ENCODE data around the gene ANO3.

Gene ANO3

GRCh38 chr11:26329206-26329605 is 2.7 kb upstream of the ANO3 start:
- Mint-ChIP-seq H3K4me3 (no peak overlapping the region), H3K9me3 (peaks cover 0 to 7% of the 10 kb centered on the region in 2 donors), H3K36me3 (ENCODE audit: insufficient read depth) (no peaks in the 10 kb centered on the region), H3K27ac (no peak overlapping the region), H3K27me3 (no peaks in the 10 kb centered on the region), H3K4me1 (ENCODE audit: low read depth in 2 of 2) (no peaks in the 10 kb centered on the region)
- DNase-seq (no peak), ATAC-seq (replicated peaks) (no peak)

DNA sequence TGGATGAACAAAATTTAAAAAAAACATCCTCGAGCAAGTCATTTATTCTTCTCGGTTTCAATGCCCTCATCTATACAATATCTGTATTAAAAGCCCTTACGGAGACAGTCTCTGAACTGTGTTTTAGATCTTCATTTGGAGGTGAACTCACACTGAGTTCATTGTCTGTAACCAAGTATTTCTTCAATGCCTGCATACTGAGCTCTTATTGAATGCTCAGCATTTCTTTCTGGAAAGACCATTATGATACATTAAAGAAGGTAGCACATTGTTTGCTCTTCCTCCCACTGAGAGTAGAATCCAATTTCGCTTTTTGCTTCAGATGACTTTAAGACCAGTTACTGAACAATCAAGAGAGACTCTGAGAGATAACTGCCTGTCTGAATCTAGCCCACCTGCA is 1.7 kb upstream of the ANO3 start:
- H3K9me3 Mint-ChIP-seq = peaks cover 0 to 7% of the 10 kb centered on the region in 2 donors
- DNase-seq (no peak), ATAC-seq (replicated peaks) (no peak)
- no peaks in the 10 kb centered on the region for H3K36me3 Mint-ChIP-seq (ENCODE audit: insufficient read depth)
- H3K27me3 Mint-ChIP-seq = no peaks in the 10 kb centered on the region
- no peak overlapping the region for H3K4me3 Mint-ChIP-seq
- H3K27ac Mint-ChIP-seq = no peak overlapping the region
- H3K4me1 Mint-ChIP-seq (ENCODE audit: low read depth in 2 of 2) = no peaks in the 10 kb centered on the region

DNA sequence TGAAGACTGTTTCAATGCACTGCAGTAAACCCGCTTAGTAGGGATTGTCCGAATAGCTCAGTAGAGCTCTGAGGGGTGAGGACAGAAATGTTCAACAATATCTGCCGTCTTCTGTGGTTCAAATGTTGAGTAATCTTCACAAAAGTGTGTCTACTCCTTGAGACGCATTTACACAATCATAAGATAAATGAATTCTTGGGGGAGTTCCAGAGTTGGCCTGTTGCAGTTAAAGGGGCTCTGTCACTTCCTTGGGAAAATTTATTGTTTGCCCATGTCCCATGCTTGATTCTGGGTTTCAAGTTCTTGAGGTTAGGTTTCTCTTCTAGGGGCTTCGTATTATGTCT is 614 bp downstream of the ANO3 start:
- no peak overlapping the region for H3K4me3 Mint-ChIP-seq
- ATAC-seq (replicated peaks) (no peak), DNase-seq (no peak)
- no peaks in the 10 kb centered on the region for H3K4me1 Mint-ChIP-seq (ENCODE audit: low read depth in 2 of 2)
- no peaks in the 10 kb centered on the region for H3K27me3 Mint-ChIP-seq
- peaks cover 0 to 7% of the 10 kb centered on the region in 2 donors for H3K9me3 Mint-ChIP-seq
- no peak overlapping the region for H3K27ac Mint-ChIP-seq
- H3K36me3 Mint-ChIP-seq (ENCODE audit: insufficient read depth) = no peaks in the 10 kb centered on the region

- H3K36me3 Mint-ChIP-seq (ENCODE audit: insufficient read depth) = no peaks in the 10 kb centered on the region
- ATAC-seq (replicated peaks) (no peak), DNase-seq (no peak)
- no peak overlapping the region for H3K4me3 Mint-ChIP-seq
- H3K27ac Mint-ChIP-seq = no peak overlapping the region
- no peaks in the 10 kb centered on the region for H3K27me3 Mint-ChIP-seq
- no peaks in the 10 kb centered on the region for H3K4me1 Mint-ChIP-seq (ENCODE audit: low read depth in 2 of 2)
- peaks cover 0 to 4% of the 10 kb centered on the region in 2 donors for H3K9me3 Mint-ChIP-seq
These were observed 2.0 kb downstream of the ANO3 start for GRCh38 chr11:26333906-26334305.

- Mint-ChIP-seq H3K4me3 (no peak overlapping the region), H3K27ac (no peak overlapping the region), H3K36me3 (ENCODE audit: insufficient read depth) (no peaks in the 10 kb centered on the region), H3K9me3 (no peaks in the 10 kb centered on the region), H3K4me1 (ENCODE audit: low read depth in 2 of 2) (no peaks in the 10 kb centered on the region), H3K27me3 (no peaks in the 10 kb centered on the region)
- no peak for DNase-seq
- ATAC-seq (replicated peaks) = no peak
These were observed 4.0 kb downstream of the ANO3 start for GRCh38 chr11:26335903-26336302.

DNA sequence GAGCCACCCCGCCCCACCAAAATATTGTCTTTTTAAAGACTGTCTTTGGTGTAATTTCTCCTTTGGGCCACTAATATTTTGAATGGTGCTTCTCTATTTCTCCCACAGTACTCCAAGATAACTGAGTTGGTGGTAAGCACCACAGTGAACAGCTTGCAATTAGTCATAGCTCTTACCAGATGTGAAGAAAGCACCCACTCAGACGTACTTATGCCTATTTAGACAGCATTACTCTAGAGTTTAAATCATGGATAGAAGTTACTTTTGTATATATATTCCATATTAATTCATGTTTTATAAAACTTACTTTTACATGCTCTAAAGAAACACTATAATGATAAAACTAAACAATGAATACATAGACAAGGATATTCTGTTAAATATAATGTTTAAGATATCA is 12.7 kb downstream of the ANO3 start:
- DNase-seq (no peak), ATAC-seq (replicated peaks) (no peak)
- H3K4me1 Mint-ChIP-seq (ENCODE audit: low read depth in 2 of 2) = no peaks in the 10 kb centered on the region

DNA sequence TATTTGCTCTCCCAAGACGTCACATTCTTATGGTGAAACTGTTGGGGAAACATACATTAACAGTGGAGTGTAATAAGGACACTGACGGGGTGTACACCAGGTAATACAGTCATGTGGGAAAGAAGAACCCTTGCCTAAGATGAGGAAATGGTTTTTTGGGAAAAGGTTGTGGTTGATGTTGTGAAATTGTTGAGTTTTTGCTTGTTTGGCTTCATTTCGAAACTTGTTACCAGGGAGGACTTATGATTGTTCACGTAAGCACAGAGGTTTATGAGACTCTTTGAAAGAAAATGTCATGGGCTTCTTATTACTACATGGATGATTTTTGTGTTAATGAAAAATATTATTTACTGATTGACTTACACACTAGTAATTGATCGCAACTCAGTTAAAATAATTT is 16.8 kb downstream of the ANO3 start:
- H3K4me3 Mint-ChIP-seq = no peak overlapping the region
- no peak for ATAC-seq (replicated peaks)
- peaks cover 0 to 5% of the 10 kb centered on the region in 2 donors for H3K9me3 Mint-ChIP-seq
- H3K4me1 Mint-ChIP-seq (ENCODE audit: low read depth in 2 of 2) = no peaks in the 10 kb centered on the region
- no peak overlapping the region for H3K27ac Mint-ChIP-seq
- no peaks in the 10 kb centered on the region for H3K27me3 Mint-ChIP-seq
- no peak for DNase-seq
- peaks cover 2% of the 10 kb centered on the region for H3K36me3 Mint-ChIP-seq (ENCODE audit: insufficient read depth)

More for the DNA sequence above, 12.7 kb downstream of the ANO3 start:
- peaks cover 2% of the 10 kb centered on the region for H3K36me3 Mint-ChIP-seq (ENCODE audit: insufficient read depth)
- no peak overlapping the region for H3K4me3 Mint-ChIP-seq
- peaks cover 0 to 4% of the 10 kb centered on the region in 2 donors for H3K9me3 Mint-ChIP-seq
- H3K27me3 Mint-ChIP-seq = no peaks in the 10 kb centered on the region
- H3K27ac Mint-ChIP-seq = no peak overlapping the region

- ATAC-seq (replicated peaks) = no peak
- no peak overlapping the region for H3K4me3 Mint-ChIP-seq
- DNase-seq = no peak
- H3K4me1 Mint-ChIP-seq (ENCODE audit: low read depth in 2 of 2) = no peaks in the 10 kb centered on the region
- H3K36me3 Mint-ChIP-seq (ENCODE audit: insufficient read depth) = peaks cover 2% of the 10 kb centered on the region
- H3K27me3 Mint-ChIP-seq = no peaks in the 10 kb centered on the region
- peaks cover 0 to 5% of the 10 kb centered on the region in 2 donors for H3K9me3 Mint-ChIP-seq
- no peak overlapping the region for H3K27ac Mint-ChIP-seq
These were observed 18.1 kb downstream of the ANO3 start for GRCh38 chr11:26350002-26350401.

DNA sequence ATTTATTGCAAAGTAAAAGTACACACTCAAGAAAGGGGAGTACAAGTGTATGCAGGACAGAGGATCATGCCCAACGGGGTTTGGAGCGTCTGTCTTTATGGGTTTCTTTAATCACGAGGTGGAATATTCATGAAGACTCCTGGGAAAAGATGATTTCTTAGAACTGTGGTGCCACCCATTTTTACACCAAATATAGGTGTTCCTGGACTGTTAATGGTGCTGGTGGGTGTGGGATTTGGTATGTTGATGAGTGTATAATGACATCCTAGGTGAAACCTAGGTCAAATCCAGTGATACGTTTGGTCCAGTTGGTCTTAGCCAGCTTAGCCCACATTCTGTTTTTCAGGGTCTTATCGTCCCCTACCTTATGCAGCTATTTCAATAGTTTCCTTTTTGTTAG is 21.1 kb downstream of the ANO3 start:
- no peaks in the 10 kb centered on the region for H3K27me3 Mint-ChIP-seq
- no peak overlapping the region for H3K4me3 Mint-ChIP-seq
- no peaks in the 10 kb centered on the region for H3K4me1 Mint-ChIP-seq (ENCODE audit: low read depth in 2 of 2)
- no peak for DNase-seq
- no peak for ATAC-seq (replicated peaks)
- H3K9me3 Mint-ChIP-seq = peaks cover 0 to 4% of the 10 kb centered on the region in 2 donors
- H3K36me3 Mint-ChIP-seq (ENCODE audit: insufficient read depth) = peaks cover 2% of the 10 kb centered on the region
- H3K27ac Mint-ChIP-seq = no peak overlapping the region

DNA sequence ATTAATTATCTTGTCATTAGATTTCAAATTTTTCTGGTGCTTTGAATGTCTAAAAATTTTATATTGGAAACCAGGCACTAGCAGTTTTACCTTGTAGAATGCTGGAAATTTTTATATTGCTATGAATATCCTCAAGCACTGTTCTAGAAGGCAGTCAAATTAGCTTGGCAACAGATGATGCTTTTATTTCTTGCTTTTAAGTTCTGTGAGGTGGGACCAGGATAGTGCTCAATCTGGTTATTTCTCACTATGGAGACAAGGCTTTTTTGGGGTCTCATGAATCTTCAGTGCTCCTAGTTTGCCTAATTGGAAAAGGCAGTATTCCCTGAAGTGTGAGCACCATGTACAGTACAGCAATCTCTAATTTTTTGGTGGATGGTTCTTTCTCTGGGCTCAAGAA is 27.1 kb downstream of the ANO3 start:
- H3K4me3 Mint-ChIP-seq = no peak overlapping the region
- ATAC-seq (replicated peaks) = no peak
- no peaks in the 10 kb centered on the region for H3K36me3 Mint-ChIP-seq (ENCODE audit: insufficient read depth)
- no peak for DNase-seq
- H3K9me3 Mint-ChIP-seq = peaks cover 2 to 5% of the 10 kb centered on the region in 2 donors
- H3K27ac Mint-ChIP-seq = no peak overlapping the region
- no peaks in the 10 kb centered on the region for H3K4me1 Mint-ChIP-seq (ENCODE audit: low read depth in 2 of 2)
- H3K27me3 Mint-ChIP-seq = no peaks in the 10 kb centered on the region

GRCh38 chr11:26365284-26365683 is 33.4 kb downstream of the ANO3 start:
- no peak for ATAC-seq (replicated peaks)
- H3K27ac Mint-ChIP-seq = no peak overlapping the region
- no peak overlapping the region for H3K4me3 Mint-ChIP-seq
- no peak for DNase-seq
- no peaks in the 10 kb centered on the region for H3K36me3 Mint-ChIP-seq (ENCODE audit: insufficient read depth)
- peaks cover 5 to 8% of the 10 kb centered on the region in 2 donors for H3K9me3 Mint-ChIP-seq
- no peaks in the 10 kb centered on the region for H3K27me3 Mint-ChIP-seq
- no peaks in the 10 kb centered on the region for H3K4me1 Mint-ChIP-seq (ENCODE audit: low read depth in 2 of 2)

- no peak overlapping the region for H3K4me3 Mint-ChIP-seq
- DNase-seq (no peak), ATAC-seq (replicated peaks) (no peak)
- no peak overlapping the region for H3K27ac Mint-ChIP-seq
- H3K36me3 Mint-ChIP-seq (ENCODE audit: insufficient read depth) = no peaks in the 10 kb centered on the region
- H3K9me3 Mint-ChIP-seq = peaks cover 6 to 7% of the 10 kb centered on the region in 2 donors
- H3K27me3 Mint-ChIP-seq = no peaks in the 10 kb centered on the region
- no peaks in the 10 kb centered on the region for H3K4me1 Mint-ChIP-seq (ENCODE audit: low read depth in 2 of 2)
These were observed 45.7 kb downstream of the ANO3 start for GRCh38 chr11:26377619-26378018.

DNA sequence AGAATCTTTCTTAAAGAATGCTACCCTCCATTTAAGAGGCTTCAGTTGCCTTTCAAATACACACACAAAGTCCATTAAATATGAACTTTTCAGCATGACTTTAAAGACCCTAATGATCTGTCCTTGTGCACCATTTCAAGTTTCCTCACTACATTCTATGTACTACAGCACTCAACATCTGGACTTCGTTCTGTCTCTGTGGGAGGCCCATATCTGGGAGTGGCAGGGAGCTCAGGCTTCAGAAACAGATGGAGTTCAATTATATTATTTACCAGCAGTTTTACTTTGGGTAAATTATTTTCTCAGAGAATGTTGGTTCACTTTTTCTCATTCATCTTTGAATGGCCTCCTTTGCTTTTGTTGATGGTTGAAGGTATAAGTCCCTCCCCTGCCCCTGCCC is 67.4 kb downstream of the ANO3 start:
- no peaks in the 10 kb centered on the region for H3K4me1 Mint-ChIP-seq (ENCODE audit: low read depth in 2 of 2)
- peaks cover 8 to 11% of the 10 kb centered on the region in 2 donors for H3K9me3 Mint-ChIP-seq
- no peaks in the 10 kb centered on the region for H3K27me3 Mint-ChIP-seq
- DNase-seq = no peak
- H3K36me3 Mint-ChIP-seq (ENCODE audit: insufficient read depth) = no peaks in the 10 kb centered on the region
- no peak overlapping the region for H3K4me3 Mint-ChIP-seq
- no peak overlapping the region for H3K27ac Mint-ChIP-seq
- no peak for ATAC-seq (replicated peaks)

DNA sequence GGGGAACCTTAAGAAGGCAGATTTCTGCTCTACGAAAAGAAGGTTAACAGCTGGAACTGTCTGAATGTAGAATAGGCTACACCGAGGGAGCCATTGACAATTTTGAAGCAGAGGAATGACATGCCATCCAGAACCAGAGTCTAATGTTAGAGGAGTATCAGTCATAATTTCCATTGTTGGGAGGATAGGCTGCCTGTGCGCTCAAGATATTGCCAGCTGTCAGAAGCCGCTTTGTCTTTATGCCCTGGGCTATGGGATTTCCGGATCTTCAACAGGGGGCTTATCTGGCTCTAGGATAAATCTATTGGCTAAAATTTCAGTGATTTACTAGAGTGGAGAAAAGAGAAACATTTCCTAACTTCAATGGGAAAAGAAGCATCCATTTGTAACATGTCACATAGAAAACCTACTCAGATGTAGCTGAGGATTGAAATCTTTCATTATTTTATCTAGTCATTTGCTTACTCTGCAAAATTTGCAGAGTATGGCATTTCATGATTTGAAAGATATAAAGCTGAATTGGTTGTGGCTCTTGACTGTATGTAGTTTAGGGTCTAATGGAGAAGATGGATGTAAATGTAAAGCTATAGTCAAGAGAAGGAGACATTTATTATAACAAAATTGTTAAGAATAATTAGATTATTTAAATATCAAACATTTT is 78.9 kb downstream of the ANO3 start:
- no peak for DNase-seq
- Mint-ChIP-seq H3K4me3 (no peak overlapping the region), H3K36me3 (ENCODE audit: insufficient read depth) (no peaks in the 10 kb centered on the region), H3K27me3 (no peaks in the 10 kb centered on the region), H3K4me1 (ENCODE audit: low read depth in 2 of 2) (no peaks in the 10 kb centered on the region), H3K27ac (no peak overlapping the region), H3K9me3 (peaks cover 6 to 9% of the 10 kb centered on the region in 2 donors)
- ATAC-seq (replicated peaks) = no peak

GRCh38 chr11:26412955-26413354 is 81.0 kb downstream of the ANO3 start:
- no peak for ATAC-seq (replicated peaks)
- no peak overlapping the region for H3K27ac Mint-ChIP-seq

More at GRCh38 chr11:26412955-26413354, 81.0 kb downstream of the ANO3 start:
- Mint-ChIP-seq H3K36me3 (ENCODE audit: insufficient read depth) (no peaks in the 10 kb centered on the region), H3K4me3 (no peak overlapping the region), H3K4me1 (ENCODE audit: low read depth in 2 of 2) (no peaks in the 10 kb centered on the region), H3K27me3 (no peaks in the 10 kb centered on the region), H3K9me3 (peaks cover 0 to 5% of the 10 kb centered on the region in 2 donors)
- no peak for DNase-seq

All from effector memory CD8-positive, alpha-beta T cell (primary cell).